Sciatic nerve (tissue), 2 donors: ENCODE results near the gene PDE6D. TPM values are rescaled to one million over a fixed set of nuclear protein-coding genes. Genes with fewer than 3 reads are reported as not detected.
"Not testable (repeated sequence)": the region's sequence is repeated elsewhere in the genome, so short reads cannot be mapped to it uniquely, and the experiment has no call there.

Source experiments
- ATAC-seq: fragments of 200-7000 bp; cut with Tn5 transposase; one replicate; pipeline ENCODE4 v1.9.1; 2020; ENCODE audit warnings: mild to moderate bottlenecking, moderate library complexity
- DNase-seq: peaks from one replicate; pipeline ENCODE4 v3.0.0-alpha.2; 2020; ENCODE audit warnings: low spot score
- intact Hi-C: fragments of 100-400 bp; cut with DNase I; formaldehyde crosslinking; loops from one replicate; pipeline ENCODE4 v1.14.2; 2022
- total RNA-seq: library from RNA; stranded (reverse); fragmentation: NEBNext Ultra II Directional; extraction: Animal tissue kit (Norgen Biotek cat#: 25700); gene quantifications from one replicate; pipeline ENCODE4 v1.2.1, GENCODE V29; 2021
- donor health status: DM: no; HTN: no; CAD: no.
- donor health status: DM: no; HTN: no; CAD: no.

The PDE6D gene
- total RNA-seq, 1 donor from 2014 or later, result 20.9 TPM

DNA sequence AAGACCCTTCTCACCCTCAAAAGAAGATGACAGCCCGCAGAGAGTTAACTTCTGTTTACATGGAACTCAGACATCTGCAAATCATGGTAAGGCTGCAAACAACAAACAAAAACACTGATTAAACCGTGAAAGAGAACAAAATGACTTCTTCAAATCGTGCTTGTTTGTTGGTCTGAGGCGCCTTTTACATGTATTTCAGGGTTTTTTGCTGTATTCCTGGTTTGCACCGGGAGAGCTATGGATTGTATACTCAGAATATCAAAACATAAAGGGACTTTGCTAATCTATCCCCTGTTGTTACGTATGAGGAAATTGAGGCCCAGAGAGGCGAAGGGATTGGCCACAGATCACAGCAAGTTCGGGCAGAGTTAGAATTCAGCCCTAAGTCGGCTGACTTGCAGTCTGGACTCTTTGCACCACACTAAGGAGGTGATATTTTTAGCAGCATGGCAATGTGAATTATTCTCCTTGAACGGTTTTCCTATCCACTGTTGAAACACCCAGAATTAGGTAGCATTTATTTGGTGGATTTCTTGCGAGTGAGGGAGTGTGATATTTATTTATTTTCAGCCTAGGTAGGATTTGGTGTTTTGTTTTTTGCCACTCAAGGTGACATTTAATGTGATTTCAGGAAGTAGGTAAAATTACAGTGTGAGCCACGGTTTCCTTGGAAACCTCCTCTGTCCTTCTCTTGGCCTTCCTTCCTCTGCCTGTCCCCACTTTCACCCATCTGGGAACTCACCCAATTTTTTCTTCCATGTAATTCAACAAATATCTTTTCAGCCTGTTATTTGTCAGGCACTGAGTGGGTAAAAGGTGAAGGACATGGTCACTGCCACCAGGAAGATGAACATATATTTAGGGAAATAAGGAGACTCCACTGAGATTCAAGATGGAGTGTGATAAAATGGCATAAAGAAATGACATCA is 980 bp upstream of the PDE6D start:
- intact Hi-C loops, result no loop called here
- DNase-seq (no peak), ATAC-seq (no peak)

DNA sequence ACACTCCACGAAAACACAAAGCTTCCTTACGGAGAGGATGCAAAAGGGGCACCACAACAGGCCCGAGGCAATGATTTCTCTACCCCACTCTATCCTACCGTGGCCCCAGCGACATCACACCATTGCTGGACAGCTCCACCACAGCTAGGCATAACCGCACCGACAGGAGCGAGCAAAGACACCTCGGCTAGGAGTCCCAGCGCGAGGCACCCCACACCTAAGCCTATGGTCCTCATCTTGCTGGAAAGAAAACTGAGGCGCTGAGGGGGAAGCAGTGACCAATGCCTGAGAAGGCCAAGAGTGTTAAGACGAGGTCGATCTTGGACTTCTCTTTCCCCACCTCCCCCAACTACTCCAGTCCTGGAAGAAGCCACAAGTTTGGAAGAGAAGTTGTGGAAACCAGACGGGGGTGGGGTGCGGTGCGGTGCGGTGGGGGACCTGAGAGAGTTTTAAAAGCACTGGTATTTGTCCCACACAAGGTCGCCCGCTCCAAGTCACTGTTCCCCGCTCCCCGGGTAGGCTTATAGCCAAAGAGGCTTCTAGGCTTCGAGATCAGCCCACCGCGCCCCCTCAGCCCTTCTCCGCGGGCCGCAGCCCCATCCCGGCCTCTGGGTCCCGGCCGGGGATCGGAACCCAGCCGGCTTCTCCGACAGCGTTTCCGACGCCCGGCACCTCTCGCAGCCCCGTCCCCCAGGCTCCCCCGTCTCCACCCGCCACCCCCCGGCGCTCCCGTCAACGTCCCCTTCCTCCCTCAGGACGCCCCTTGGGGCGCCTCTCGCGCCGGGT is 766 bp downstream of the PDE6D start:
- no peak for DNase-seq
- intact Hi-C loops, result no loop called here
- no peak for ATAC-seq

DNA sequence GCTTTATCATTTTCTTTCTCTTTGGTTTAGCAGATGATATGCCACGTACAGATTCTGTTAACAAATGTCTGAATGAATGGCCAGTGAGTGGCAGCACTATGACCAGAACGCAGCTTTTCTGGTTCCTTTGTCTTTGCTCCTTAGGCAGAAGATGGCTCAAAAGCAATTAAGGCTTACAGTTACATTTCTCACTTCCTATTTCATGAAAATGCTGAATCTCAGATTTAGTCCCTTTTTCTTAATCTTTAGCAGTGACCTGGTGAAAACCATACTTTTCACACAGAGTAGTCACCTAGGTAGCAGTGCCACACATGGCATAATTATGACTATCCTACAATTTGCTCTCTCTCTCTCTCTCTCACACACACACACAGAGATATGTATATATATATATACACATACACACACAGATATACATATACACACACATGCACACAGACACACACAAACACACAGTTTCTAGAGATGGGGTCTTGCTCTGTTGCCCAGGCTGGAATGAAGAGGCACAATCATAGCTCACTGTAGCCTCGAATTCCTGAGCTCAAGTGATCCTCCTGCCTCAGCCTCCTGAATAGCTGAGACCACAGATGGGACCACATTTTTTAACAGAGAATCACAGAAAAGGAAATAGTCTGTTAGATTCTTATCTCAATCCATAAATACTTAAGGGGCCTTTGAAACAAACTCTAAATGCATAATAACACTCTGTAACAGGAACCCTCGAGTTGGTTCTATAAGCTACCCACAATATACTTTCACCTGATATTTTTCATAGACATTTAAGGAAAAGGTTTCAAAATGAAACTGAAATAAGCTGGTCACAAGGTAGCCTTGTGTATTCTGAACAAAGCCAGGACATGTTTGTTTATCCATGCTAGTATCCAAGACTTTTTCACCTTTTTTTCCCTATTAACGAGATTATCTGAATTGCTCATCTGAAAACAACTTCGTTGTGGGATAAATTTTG is 11.6 kb downstream of the PDE6D start:
- intact Hi-C loops, result no loop called here
- DNase-seq (no peak), ATAC-seq (no peak)

DNA sequence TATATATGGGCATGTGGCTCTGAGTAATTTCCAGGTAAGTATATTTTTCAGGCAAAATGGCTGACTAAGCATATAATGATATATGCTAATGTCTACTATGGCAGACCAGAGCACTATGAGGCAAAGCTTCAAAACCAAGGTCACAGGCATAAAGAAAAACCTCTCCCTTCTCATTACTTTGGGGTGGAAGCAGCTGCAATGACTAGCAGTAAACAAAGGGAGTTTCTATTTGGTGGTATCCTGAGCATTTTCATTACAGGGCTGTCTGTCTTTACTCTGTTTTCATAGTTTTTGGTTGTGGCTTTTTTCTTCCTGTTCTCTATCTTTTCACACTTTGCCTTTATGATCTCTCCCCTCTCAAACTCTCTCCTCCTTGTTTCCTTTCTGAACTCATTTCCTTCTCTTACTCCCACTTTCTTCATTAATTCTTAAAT is 15.6 kb downstream of the PDE6D start:
- intact Hi-C loops, result no loop called here
- ATAC-seq (no peak), DNase-seq (no peak)

DNA sequence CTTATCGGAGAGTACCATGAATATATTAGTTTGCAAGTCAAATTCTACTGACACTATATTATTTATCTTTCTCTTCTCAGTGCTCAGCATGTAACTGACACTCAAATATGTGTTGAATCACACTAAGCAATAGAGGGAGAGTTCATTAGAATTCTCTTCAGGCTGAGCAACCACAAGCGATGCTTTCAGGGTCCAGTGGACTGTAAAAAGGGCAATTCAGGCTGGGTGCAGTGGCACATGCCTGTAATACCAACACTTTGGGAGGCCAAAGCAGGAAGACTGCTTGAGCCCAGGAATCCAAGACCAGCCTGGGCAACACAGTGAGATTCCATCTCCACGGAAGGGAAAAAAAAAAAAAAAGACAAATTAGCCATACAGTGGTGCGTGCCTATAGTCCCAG is 16.3 kb downstream of the PDE6D start:
- intact Hi-C loops, result no loop called here
- ATAC-seq, result no peak

DNA sequence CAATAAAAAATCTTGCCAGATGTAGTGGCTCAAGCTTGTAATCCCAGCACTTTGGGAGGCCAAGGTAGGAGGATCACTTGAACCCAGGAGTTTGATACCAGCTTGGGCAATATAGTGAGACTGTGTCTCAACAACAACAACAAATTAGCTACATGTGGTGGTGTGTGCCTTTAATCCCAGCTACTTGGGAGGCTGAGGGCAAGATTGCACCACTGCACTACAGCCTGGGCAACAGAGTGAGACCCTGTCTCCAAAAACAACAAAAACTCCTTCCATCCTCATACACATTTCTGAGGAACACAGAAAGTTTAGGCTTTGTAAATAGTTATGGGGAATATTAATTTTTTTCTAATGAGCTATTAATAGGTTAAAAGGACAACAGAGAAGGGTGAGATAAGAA is 17.0 kb downstream of the PDE6D start:
- no peak for DNase-seq
- intact Hi-C loops, result no loop called here
- no peak for ATAC-seq

More for the DNA sequence above, 16.3 kb downstream of the PDE6D start:
- DNase-seq, result no peak

DNA sequence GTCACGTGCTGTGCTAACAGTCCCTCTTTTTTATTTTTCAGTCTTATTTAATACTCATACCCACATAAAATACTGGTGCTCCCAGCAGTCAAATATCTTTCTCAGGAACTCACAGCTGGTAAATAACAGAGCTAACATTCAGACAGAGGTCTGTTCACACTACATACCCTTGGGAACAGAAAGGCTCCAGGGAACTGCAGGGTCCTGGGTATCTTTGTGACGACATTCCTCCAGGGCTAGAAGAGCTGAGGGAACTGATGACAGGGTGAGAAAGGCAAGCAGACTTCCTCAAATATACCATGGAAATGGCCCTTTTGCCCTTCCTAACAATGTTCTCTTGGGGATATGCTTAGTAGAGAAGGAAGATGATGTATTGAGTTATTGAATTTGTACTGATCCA is 19.3 kb downstream of the PDE6D start:
- DNase-seq (no peak), ATAC-seq (no peak)

DNA sequence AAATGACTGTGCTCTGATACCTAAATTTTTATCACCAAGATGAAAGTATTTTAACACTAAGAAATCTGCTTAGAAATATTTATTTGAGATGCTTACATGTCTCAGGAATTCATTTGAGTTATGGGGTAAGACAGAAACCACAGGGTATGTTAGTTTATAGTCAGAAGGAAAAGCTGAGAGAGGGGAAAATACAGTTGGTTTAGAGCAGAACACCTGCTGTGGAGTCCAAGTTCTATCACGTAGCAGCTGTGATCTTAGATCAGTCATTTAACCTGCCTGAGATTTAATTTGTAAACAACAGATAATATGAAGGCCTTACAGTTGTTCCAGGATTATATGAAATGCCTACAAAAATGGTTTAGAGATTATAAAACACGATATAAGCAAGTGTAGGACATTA is 29.0 kb downstream of the PDE6D start:
- ATAC-seq, result no peak
- DNase-seq, result no peak
- intact Hi-C loops, result no loop called here

More for the DNA sequence above, 19.3 kb downstream of the PDE6D start:
- intact Hi-C loops, result no loop called here

DNA sequence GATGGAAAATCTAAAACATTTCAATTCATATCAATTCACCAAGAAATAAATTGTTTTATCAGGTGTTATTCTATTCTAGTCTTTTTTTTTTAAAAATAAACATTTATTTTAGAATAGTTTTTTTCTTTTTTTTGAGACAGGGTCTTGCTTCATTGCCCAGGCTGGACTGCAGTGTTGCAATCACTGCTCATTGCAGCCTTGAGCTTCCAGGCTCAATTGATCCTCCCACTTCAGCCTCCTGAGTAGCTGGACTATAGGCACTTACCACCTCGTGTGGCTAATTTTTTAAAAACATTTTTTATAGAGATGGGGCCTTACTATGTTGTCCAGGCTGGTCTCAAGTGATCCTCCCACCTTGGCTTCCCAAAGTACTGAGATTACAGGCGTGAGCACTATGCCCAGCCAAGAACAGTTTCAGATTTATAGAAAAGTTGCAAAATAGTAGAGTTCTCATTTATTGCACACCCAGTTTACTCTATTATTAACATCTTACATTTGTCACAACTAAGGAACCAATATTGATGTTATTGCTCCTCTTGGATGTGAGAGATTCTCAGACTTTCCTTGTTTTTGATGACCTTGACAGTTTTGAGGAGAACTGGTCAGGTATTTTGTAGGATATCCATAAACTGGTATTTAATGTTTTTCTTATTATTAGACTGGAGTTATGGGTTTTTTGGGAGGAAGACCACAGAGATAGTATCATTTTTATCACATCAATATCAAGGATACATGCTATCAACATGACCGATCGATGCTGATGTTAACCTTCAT is 29.9 kb downstream of the PDE6D start:
- ATAC-seq (no peak), DNase-seq (no peak)
- intact Hi-C loops, result no loop called here

DNA sequence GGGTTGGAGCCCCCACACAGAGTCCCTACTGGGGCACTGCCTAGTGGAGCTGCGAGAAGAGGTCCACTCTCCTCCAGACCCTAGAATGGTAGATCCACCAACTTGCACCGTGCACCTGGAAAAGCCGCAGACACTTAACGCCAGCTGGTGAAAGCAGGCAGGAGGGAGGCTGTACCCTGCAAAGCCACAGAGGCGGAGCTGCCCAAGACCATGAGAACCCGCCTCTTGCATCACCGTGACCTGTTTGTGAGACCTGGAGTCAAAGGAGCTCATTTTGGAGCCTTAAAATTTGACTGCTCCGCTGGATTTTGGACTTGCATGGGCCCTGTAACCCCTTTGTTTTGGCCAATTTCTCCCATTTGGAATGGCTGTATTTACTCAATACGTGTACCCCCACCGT is 32.1 kb downstream of the PDE6D start:
- ATAC-seq, DNase-seq, intact Hi-C loops: not testable (repeated sequence)

DNA sequence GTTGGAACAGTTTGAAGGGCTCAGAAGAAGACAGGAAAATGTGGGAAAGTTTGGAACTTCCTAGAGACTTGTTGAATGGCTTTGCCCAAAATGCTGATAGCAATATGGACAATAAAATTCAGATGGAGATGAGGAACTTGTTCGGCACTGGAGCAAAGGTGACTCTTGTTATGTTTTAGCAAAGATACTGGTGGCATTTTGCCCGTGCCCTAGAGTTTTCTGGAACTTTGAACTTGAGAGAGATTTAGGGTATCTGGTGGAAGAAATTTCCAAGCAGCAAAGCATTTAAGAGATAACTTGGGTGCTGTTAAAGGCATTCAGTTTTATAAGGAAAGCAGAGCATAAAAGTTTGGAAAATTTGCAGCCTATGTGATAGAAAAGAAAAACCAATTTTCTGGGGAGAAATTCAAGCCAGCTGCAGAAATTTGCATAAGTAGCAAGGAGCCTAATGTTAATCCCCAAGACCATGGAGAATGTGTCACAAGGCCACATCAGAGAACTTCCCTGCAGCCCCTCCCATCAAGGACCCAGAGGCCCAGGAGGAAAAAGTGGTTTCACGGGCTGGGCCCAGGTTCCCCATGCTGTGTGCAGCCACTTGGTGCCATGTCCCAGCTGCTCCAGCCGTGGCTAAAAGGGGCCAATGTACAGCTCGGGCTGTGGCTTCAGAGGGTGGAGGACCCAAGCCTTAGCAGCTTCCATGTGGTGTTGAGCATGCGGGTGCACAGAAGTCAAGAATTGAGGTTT is 32.8 kb downstream of the PDE6D start:
- ATAC-seq, DNase-seq, intact Hi-C loops: not testable (repeated sequence)

DNA sequence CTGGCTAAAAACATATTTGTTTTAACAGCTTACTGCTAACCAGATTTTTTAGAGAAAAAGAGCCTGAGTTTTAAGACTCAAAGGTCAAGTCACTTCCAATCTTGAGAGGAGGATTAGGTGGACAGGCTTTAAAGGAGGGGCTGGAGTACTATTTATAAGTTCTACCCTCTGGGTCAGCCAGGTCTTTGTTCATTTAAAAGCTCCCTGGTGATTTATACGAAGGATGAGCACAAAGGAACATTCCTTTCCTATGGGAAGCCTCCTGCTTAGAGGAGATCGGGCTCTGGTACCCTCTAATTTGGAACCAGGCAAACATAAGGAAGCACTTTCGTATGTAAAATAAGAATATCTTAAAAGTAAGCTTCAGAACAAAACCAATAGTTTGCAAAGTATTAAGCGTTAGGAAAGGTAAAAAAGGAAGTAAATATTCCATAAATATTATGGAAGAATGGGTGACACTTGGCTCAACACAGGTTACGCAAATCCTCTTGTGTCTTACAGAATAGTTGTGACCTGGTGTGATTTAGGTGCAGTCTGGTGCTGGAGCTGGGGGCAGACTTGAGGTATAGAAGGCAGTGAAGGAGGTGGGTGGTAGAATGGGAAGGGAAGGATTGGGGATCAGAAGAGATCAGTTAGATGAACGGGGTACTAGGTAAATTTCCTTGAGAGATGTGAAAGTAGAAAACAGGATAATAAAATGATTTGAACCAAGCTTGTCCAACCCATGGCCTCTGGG is 35.6 kb downstream of the PDE6D start:
- intact Hi-C loops, result no loop called here
- ATAC-seq (no peak), DNase-seq (no peak)

DNA sequence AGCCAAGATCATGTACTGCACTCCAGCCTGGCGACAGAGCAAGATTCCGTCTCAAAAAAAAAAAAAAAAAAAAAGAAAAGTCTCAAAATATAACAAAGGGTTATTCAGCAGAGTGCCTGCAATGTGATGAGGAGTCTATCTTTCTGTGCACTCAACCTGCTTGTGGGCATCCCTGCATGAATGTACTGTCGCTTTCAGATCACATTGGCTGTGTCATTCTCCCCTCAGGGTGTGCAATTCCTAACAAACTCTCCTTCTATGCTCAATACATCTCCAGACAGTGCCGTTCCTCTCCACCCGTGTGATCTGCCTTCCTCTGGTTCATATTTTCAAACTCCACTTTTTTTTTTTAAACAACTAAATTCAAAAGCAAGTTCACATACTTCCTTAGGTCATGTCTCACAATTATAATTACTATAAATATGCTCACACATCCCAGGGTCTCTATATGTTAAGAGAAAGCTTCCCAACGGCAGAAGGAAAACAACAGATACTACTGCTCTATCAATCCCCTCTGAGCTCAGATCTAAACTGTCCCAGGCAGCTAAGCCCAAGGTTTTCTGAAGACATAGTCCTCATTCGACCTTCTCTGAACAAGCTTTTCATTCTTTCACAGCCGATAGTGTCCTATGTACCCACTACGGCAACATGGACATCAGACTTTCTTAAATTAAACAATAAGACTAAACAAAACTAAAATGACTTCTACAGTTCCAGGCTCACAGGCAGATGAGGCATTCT is 37.5 kb downstream of the PDE6D start:
- DNase-seq (no peak), ATAC-seq (no peak)
- intact Hi-C loops, result no loop called here

DNA sequence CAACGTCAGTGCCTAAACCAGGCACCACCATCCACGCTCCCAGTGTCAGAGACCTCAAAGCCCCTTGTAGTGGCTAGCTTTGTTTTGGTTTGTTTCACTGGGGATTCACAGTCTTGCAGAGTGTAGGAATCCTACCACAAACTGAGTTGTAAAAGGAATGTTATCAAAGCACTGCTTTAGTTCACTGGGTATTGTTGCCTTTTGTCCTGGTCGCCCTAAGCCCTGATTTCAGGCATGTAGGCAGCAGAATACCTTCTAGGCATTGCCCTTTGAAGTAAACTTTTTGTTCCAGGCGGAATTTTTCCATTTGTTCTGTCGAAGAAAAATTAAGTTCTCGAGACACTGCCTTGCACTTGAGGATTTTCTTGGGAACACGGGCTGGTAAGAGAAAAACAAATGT is 43.3 kb downstream of the PDE6D start:
- no peak for ATAC-seq
- intact Hi-C loops, result loop anchor here (5.0 kb wide), 1 partner anchor 1715 kb away; no protein-coding TSS in a partner anchor
- no peak for DNase-seq

DNA sequence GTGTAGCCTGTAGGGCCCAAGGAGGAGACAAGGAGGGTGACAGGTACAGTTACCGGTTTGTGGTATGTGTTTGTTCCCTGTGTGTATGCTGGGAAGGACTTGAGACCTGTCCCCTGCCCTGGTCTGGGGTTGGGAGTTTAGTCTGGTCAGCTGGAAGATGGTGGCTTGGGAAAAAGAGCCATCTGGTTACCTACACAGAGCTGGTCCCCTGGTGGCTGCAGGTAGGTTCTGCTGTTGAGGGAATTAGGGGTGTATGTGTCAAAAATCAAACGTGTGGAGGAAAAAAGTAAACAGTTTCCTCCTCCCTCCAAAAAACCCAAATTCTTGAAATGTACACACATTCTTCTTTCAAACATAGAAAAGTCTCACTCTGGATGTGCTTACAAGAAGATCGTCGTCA is 48.5 kb downstream of the PDE6D start:
- ATAC-seq, result no peak
- no peak for DNase-seq
- intact Hi-C loops, result no loop called here

DNA sequence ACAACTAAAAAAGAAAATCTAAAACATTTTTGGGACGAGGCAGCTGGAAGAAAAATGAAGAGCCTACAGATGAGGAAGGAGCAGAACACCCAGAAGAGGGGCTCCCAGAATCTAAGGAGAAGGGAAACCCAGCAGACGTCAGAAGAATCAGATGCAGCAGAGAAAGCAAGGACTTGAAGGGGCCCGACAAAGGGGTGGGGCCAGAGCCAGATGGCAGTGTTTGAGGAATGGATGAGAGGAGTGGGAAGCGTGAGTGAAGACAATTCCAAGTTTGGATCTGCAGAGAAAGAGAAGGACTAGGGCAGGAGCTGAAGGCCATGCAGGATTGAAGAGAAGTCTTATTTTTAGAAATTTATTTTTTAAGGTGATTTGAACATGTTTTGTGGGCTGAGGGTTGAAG is 53.5 kb downstream of the PDE6D start:
- ATAC-seq (no peak), DNase-seq (no peak)
- intact Hi-C loops, result no loop called here
